ENCODE data around the gene KCNJ15. TPM values are rescaled to one million over a fixed set of nuclear protein-coding genes. Genes with fewer than 3 reads are reported as not detected.
A peak's percentile ranks its signal among the peaks of the same experiment; 100 is the strongest.

Gene KCNJ15
- polyA plus RNA-seq, 6 donors from 2014 or later: 0.16 TPM; not detected in 5

DNA sequence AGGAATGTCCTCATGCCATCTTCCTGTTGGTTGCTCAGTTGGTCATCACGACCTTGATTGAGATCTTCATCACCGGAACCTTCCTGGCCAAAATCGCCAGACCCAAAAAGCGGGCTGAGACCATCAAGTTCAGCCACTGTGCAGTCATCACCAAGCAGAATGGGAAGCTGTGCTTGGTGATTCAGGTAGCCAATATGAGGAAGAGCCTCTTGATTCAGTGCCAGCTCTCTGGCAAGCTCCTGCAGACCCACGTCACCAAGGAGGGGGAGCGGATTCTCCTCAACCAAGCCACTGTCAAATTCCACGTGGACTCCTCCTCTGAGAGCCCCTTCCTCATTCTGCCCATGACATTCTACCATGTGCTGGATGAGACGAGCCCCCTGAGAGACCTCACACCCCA lies 42.9 kb downstream of the KCNJ15 start:
- Mint-ChIP-seq H3K36me3 (no peaks in the 10 kb centered on the region), H3K9me3 (no peaks in the 10 kb centered on the region), H3K27ac (peak overlapping the region in 1 of 6 donors; percentile 66), H3K27me3 (no peaks in the 10 kb centered on the region), H3K4me1 (peaks cover 0 to 3% (median 0%) of the 10 kb centered on the region in 3 donors), H3K4me3 (no peak overlapping the region)
- ATAC-seq (ENCODE audit: low read depth in 2 of 2): no peak
- DNase-seq: no peak

DNA sequence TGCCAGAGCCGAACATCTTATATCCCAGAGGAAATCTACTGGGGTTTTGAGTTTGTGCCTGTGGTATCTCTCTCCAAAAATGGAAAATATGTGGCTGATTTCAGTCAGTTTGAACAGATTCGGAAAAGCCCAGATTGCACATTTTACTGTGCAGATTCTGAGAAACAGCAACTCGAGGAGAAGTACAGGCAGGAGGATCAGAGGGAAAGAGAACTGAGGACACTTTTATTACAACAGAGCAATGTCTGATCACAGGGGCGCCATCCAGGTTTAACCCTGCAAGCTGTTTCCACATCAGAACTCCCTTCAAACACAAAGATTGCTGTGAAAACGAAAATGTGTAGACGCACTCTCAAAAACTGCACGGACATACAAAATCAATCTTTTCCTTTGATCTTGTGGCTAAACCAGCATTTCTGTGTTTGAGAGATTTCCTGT lies 43.4 kb downstream of the KCNJ15 start:
- Mint-ChIP-seq H3K27me3 (no peaks in the 10 kb centered on the region), H3K4me3 (no peak overlapping the region), H3K9me3 (no peaks in the 10 kb centered on the region), H3K4me1 (peaks cover 0 to 3% (median 0%) of the 10 kb centered on the region in 3 donors), H3K27ac (no peak overlapping the region), H3K36me3 (no peaks in the 10 kb centered on the region)
- DNase-seq (no peak), ATAC-seq (ENCODE audit: low read depth in 2 of 2) (no peak)

DNA sequence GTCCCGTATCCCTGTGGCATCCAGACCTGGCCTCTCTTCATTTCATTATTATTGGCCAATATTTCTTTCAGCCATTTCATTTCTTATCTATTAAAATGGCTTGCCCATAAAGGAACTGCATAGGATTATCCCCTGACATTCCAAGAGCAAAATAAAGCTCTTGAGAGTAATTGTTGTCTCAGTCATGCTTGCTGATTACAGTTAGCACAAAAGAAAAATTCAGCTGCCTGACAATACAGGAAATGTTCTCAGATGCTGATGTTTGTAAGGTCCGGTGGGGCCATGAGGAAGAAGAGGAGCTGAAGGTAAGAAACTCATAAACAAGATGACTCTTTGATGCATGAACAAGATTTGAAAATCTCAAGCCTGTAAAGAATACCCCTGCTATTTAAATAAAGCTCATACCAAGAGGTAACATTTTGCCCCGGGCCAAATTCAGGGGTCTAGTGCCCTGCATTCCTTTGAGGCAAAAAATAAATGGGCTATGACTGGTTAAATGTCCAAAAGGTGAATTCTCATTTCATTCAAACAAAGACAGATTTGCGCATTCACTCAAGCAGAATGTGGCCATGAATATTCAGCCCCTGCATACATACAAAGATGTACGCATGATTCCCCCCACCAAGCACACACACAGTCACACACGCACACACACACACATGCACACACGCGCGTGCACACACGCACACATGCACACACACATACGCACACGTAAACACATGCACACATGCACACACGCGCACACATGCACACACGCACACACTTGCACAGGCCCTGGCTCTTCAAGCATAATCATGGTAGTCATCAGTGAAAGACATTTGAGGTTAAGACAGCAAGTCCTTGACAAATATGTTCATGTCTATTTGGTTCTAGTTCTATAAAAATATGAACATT lies 44.8 kb downstream of the KCNJ15 start:
- Mint-ChIP-seq H3K27ac (peak overlapping the region in 1 of 6 donors; percentile 12), H3K4me3 (no peak overlapping the region), H3K27me3 (no peaks in the 10 kb centered on the region), H3K4me1 (peaks cover 0 to 3% (median 0%) of the 10 kb centered on the region in 3 donors), H3K36me3 (no peaks in the 10 kb centered on the region), H3K9me3 (no peaks in the 10 kb centered on the region)
- no peak for DNase-seq
- no peak for ATAC-seq (ENCODE audit: low read depth in 2 of 2)

DNA sequence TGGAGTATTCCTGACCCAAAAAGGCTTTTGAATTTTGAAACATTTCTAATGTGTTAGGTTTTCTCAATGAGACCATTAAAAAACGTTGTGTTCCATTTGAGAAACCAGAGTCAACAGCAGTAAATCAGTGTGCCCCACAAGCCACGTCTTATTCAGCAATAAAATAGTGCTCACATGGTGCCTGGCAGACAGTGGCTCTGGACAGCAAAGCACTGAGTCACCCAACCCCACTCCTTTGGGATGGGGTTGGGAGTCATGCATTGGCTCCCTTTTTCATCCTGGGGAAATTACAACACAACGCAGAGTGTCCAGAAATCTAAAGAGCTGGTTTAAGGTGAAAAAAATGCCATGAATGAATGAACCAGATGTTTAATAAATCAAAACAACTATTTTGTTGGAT lies 46.5 kb downstream of the KCNJ15 start:
- Mint-ChIP-seq H3K27me3 (no peaks in the 10 kb centered on the region), H3K36me3 (no peaks in the 10 kb centered on the region), H3K27ac (no peak overlapping the region), H3K4me3 (no peak overlapping the region), H3K4me1 (no peaks in the 10 kb centered on the region), H3K9me3 (no peaks in the 10 kb centered on the region)
- no peak for DNase-seq
- ATAC-seq (ENCODE audit: low read depth in 2 of 2): no peak

DNA sequence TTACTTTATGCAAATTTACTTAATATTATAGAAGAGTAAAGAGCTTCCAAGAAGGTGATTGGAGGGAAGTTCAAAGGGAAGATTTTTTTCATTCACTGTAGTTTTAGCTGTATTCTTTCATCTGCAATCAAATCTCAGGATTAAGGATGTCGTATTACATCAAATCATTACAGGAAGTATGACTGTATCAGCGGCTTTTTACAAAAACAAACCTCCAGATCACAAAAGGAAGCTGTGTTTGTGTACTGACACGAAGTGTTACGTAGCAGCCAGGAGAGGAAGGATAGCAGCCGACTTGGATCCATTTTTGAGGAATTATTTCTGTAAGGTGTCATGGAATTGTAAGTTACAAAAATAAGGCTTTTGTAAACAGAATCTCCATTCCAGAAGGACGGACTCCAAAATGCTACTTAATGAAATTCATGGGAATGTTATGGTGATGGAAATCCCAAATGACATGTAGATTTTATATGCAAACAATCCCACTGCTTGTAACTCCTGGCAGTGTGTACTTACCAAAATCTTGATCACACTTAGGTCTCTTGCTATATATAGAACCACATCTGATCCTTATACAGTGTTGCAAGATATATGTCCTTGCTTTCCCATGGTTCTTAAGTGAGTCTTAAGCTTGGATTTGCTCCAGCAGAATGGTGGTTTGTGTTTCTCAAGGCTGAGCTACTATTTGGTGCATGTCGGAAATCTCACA lies 49.8 kb downstream of the KCNJ15 start:
- H3K36me3 Mint-ChIP-seq: no peaks in the 10 kb centered on the region
- ATAC-seq (ENCODE audit: low read depth in 2 of 2): no peak
- no peak overlapping the region for H3K27ac Mint-ChIP-seq
- no peaks in the 10 kb centered on the region for H3K4me1 Mint-ChIP-seq
- no peaks in the 10 kb centered on the region for H3K9me3 Mint-ChIP-seq
- H3K27me3 Mint-ChIP-seq: no peaks in the 10 kb centered on the region
- no peak for DNase-seq
- no peak overlapping the region for H3K4me3 Mint-ChIP-seq

DNA sequence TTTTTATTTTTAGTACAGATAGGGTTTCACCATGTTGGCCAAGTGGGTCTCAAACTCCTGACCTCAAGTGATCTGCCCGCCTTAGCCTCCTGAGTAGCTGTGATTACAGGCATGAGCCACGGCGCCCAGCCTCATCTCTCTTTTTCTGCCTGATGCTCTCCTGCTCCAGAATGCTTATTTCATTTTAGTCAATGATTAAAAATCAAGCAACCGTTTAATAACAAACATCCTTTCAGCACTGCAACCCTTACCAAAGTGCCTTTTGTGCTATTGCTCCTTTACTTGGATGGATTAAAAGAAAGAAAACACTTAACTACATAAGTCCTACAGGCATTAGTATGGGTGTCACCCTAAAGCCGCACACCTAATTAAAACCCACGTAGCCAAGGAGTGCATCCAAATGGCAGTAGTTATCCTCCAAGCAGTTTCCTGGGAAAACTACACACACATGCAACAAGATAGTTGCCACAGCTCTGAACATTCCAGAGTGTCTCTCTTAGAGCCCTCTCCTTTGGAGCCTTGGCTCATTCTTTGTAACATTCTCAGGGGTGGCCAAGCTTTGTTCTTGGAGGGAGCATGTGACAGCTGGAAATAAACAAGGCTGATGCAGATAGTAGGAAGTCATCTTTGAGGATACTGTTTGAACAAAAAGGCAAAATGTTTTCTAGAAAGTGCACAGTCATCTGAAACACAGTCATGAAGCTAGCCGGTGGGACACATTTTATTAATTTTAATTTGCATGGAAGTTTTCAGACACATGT lies 51.2 kb downstream of the KCNJ15 start:
- H3K4me1 Mint-ChIP-seq: no peaks in the 10 kb centered on the region
- no peaks in the 10 kb centered on the region for H3K27me3 Mint-ChIP-seq
- no peak overlapping the region for H3K4me3 Mint-ChIP-seq
- ATAC-seq (ENCODE audit: low read depth in 2 of 2): no peak
- no peaks in the 10 kb centered on the region for H3K36me3 Mint-ChIP-seq
- DNase-seq: no peak
- no peak overlapping the region for H3K27ac Mint-ChIP-seq
- no peaks in the 10 kb centered on the region for H3K9me3 Mint-ChIP-seq

DNA sequence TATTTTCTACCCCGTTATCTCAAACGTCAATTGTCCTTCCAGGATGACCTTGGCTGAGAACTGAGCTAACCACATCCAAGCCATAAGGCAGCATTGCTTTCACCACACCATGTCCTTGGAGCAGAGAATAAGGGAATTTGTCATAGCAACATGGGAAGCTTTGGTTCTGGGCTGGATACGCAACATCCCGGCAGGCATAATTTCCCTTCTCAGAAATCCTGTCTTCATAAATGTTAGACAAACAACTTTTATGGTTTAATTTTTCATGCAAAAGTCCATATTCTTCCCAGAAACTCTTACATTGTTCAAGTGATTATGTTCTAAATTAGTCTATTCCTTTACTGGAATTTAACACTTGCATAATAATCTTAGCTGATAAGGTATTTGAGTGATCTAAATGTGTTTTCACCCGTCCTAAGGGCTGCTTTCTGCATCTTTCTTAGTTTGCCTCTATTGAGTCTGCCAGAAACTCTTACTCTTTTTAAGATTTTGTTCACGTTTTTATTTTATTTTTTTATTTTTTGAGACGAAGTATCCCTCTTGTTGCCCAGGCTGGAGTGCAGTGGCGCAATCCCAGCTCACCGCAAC lies 51.8 kb downstream of the KCNJ15 start:
- H3K4me1 Mint-ChIP-seq: no peaks in the 10 kb centered on the region
- peaks cover 0 to 7% (median 6%) of the 10 kb centered on the region in 3 donors for H3K27me3 Mint-ChIP-seq
- no peak overlapping the region for H3K4me3 Mint-ChIP-seq
- peaks cover 0 to 5% (median 0%) of the 10 kb centered on the region in 7 donors for H3K9me3 Mint-ChIP-seq
- no peaks in the 10 kb centered on the region for H3K36me3 Mint-ChIP-seq
- H3K27ac Mint-ChIP-seq: no peak overlapping the region
- DNase-seq: no peak
- ATAC-seq (ENCODE audit: low read depth in 2 of 2): no peak

DNA sequence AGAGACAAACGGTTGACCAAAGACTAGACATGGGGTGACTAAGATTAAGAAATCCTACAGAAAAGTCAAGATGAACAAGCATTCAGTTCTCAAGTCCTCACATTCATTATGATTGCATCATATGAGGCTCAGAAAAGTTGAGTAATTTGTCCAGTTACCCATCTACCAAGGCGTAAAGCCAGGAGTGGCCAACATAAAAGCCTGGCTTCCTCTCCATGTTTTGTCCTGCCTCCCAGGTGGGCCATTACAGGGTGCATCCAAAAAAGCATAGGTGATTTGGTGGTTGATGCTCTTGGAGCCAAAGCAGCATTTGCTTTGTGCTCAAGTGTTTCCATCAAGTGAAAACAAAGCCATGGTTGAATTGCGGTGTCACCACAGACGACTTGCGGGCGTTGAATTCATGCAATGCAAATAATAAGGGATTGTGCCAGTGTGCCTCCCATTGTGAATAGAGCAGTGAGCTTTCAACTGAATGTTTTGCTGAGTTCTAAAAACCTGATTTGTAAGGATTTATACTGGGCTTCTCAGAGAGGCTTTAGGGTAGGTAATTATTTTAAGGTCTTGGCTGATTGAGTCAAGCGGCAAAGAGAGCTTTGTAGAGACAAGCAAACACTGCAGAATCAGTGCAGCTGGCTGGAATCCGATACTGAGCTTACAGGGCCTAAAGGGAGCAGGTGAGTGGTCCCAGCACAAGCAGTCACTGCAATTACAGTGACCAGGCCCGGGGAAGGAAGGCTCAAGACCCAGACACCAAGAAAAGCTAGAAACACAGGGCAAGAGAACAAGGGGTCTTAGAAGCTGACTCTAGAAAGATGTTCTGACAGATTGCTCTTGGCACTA lies 54.1 kb downstream of the KCNJ15 start:
- Mint-ChIP-seq H3K27ac (peak overlapping the region in 1 of 6 donors; percentile 1), H3K27me3 (peaks cover 0 to 11% (median 7%) of the 10 kb centered on the region in 3 donors), H3K9me3 (peaks cover 0 to 5% (median 0%) of the 10 kb centered on the region in 7 donors), H3K4me1 (no peaks in the 10 kb centered on the region), H3K4me3 (no peak overlapping the region), H3K36me3 (no peaks in the 10 kb centered on the region)
- ATAC-seq (ENCODE audit: low read depth in 2 of 2) (no peak), DNase-seq (no peak)

DNA sequence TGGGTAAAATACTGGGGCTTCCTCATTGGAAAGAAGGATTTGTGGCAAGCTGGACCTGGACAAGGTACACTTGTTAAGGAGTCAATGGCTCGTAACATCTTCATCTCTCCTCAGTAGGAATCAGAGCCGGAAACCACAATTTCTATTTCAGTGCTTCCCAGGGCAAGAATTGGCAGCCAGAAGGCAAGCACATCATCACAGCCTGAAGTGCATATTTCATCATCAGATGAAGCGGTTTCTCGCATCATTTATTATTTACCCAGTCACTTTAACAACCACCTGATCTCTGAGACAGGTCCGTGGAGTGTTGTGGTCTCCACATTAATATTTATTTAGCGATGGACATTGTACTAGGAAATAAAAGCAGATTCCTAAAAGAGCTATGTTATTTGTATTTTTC lies 55.0 kb downstream of the KCNJ15 start:
- no peak overlapping the region for H3K4me3 Mint-ChIP-seq
- H3K36me3 Mint-ChIP-seq: no peaks in the 10 kb centered on the region
- ATAC-seq (ENCODE audit: low read depth in 2 of 2) (no peak), DNase-seq (no peak)
- no peak overlapping the region for H3K27ac Mint-ChIP-seq
- H3K9me3 Mint-ChIP-seq: peaks cover 0 to 5% (median 0%) of the 10 kb centered on the region in 7 donors
- H3K4me1 Mint-ChIP-seq: no peaks in the 10 kb centered on the region
- H3K27me3 Mint-ChIP-seq: peaks cover 0 to 11% (median 7%) of the 10 kb centered on the region in 3 donors

DNA sequence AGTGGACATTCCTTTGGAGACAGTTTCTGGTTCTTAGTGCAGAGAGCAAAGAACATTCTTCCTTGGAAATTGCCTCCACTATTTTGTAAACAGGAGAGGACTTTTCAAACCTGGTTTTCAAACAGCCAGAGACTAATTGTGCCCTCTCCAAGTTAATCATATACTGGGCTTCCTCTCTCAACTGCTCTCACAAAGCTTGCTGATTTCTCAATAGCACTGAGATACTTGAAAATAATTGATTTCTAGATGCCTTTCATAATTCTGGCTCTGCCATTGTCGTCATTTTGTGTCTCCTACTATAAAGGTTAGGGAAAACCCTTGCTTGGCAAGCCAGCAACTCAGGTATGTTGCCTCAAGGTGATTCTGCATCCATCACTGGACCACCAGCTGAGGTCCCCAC lies 56.0 kb downstream of the KCNJ15 start:
- no peak for DNase-seq
- Mint-ChIP-seq H3K4me1 (no peaks in the 10 kb centered on the region), H3K9me3 (peaks cover 0 to 5% (median 0%) of the 10 kb centered on the region in 7 donors), H3K4me3 (no peak overlapping the region), H3K27me3 (peaks cover 0 to 11% (median 7%) of the 10 kb centered on the region in 3 donors), H3K27ac (no peak overlapping the region), H3K36me3 (no peaks in the 10 kb centered on the region)
- ATAC-seq (ENCODE audit: low read depth in 2 of 2): no peak

DNA sequence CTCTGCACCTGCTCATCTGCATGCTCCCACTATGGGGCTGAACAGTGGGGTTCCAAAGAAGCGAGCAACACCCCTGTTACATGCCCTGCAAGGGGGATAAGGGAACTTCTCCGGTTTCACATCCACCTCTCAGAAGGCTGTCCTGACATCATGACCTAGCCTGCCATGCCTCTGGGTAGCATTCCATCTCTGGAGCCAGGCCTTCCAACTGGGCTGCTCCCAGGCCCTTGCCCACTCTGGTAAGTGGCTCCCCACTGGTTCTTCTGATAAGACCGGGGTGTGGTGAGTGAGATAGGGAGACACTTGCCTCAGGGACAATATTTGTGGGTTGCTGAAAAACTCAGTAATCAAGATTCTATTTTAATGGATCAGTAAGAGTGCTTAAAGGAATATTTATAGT lies 57.8 kb downstream of the KCNJ15 start:
- Mint-ChIP-seq H3K36me3 (no peaks in the 10 kb centered on the region), H3K9me3 (peaks cover 0 to 5% (median 0%) of the 10 kb centered on the region in 7 donors), H3K27ac (no peak overlapping the region), H3K27me3 (peaks cover 0 to 11% (median 7%) of the 10 kb centered on the region in 3 donors), H3K4me3 (no peak overlapping the region), H3K4me1 (no peaks in the 10 kb centered on the region)
- ATAC-seq (ENCODE audit: low read depth in 2 of 2): no peak
- no peak for DNase-seq

DNA sequence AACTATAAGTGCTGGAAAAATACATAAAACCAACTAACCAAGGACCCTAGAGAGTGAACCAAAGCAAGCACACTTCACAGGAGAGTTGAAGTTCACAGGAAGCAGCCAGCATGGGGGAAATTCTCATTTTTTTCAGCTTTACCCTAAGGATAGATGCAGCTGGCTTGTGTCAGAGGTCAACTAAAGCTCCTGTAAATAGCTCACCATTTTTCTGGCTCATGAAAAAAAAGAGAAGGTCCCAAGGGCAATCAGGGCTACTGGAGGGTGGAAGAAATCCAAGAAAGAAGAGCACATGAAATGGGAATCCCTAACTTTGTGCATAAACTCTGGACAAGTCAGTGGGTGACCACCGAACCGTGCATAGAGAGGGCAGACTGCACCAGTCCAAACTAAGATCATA lies 58.3 kb downstream of the KCNJ15 start:
- Mint-ChIP-seq H3K9me3 (peaks cover 0 to 5% (median 0%) of the 10 kb centered on the region in 7 donors), H3K4me1 (no peaks in the 10 kb centered on the region), H3K4me3 (no peak overlapping the region), H3K36me3 (no peaks in the 10 kb centered on the region), H3K27ac (no peak overlapping the region), H3K27me3 (peaks cover 0 to 11% (median 7%) of the 10 kb centered on the region in 3 donors)
- ATAC-seq (ENCODE audit: low read depth in 2 of 2) (no peak), DNase-seq (no peak)
